ENCODE data around the gene OPRM1.

DNA sequence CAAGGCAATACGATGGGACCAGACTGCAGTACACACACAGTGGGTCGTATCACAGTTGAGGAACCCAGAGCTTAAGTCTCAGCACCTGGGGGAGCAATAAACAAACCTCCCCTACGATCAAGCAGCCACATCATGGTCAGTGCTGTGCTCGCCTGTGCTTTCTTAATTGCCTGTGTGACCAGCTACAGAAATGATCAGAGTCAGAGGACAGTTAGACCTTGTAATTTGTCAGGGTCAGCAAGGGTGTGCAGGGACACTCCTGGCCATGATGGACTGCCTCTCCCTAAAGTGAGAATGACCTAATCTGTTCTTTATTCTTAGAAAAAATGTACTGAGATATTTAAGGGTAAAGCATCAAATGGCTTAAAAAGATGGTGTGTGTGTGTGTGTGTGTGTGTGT lies 78.4 kb downstream of the OPRM1 start:
- TF ChIP-seq, protein P1, sequence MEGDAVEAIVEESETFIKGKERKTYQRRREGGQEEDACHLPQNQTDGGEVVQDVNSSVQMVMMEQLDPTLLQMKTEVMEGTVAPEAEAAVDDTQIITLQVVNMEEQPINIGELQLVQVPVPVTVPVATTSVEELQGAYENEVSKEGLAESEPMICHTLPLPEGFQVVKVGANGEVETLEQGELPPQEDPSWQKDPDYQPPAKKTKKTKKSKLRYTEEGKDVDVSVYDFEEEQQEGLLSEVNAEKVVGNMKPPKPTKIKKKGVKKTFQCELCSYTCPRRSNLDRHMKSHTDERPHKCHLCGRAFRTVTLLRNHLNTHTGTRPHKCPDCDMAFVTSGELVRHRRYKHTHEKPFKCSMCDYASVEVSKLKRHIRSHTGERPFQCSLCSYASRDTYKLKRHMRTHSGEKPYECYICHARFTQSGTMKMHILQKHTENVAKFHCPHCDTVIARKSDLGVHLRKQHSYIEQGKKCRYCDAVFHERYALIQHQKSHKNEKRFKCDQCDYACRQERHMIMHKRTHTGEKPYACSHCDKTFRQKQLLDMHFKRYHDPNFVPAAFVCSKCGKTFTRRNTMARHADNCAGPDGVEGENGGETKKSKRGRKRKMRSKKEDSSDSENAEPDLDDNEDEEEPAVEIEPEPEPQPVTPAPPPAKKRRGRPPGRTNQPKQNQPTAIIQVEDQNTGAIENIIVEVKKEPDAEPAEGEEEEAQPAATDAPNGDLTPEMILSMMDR (IDR thresholded peaks at IDR 0.05): no peak
- TF ChIP-seq EZH2 (IDR thresholded peaks at IDR 0.05): no peak
